ENCODE data around the gene POU2F1.

GRCh38 chr1:167369175-167369574 lies 148.5 kb downstream of the POU2F1 start:
- TF ChIP-seq CTCF (conservative IDR thresholded peaks at IDR 0.05; ENCODE audit: low read depth, low read length) (no peak), EZH2 (IDR thresholded peaks at IDR 0.05; ENCODE audit: borderline replicate concordance, low read depth, low read length, poor library complexity, severe bottlenecking) (no peak)
